CD4-positive, alpha-beta T cell treated with Interleukin-6 for 4 hours (primary cell): ENCODE measurements around the gene JCAD.
"Not testable (repeated sequence)": the region's sequence is repeated elsewhere in the genome, so short reads cannot be mapped to it uniquely, and the experiment has no call there.

ENCODE experiments used
- DNase-seq: peaks from one replicate; pipeline ENCODE4 v3.0.0-alpha.2; 2020; ENCODE audit warnings: mixed read lengths

Gene JCAD

GRCh38 chr10:30059209-30060107 lies at the start of gene JCAD:
JCAD (minus strand) TSS chr10:30059586; CDS start chr10:30047812, 11,774 bp downstream.
- DNase-seq = peak; percentile 65

- DNase-seq = no peak
Observed at GRCh38 chr10:30106987-30107386, 47.6 kb upstream of the JCAD start.

- no peak for DNase-seq
Observed at GRCh38 chr10:30103595-30104320, 44.4 kb upstream of the JCAD start.

GRCh38 chr10:30099706-30100105 lies 40.3 kb upstream of the JCAD start:
- DNase-seq = not testable (repeated sequence)

GRCh38 chr10:30099101-30099500 lies 39.7 kb upstream of the JCAD start:
- no peak for DNase-seq

- no peak for DNase-seq
Observed at GRCh38 chr10:30098629-30099028, 39.2 kb upstream of the JCAD start.

- DNase-seq = no peak
Observed at GRCh38 chr10:30096564-30096963, 37.2 kb upstream of the JCAD start.

- DNase-seq = no peak
Observed at GRCh38 chr10:30095631-30096422, 36.4 kb upstream of the JCAD start.

GRCh38 chr10:30094601-30095000 lies 35.2 kb upstream of the JCAD start:
- no peak for DNase-seq

GRCh38 chr10:30093303-30093950 lies 34.0 kb upstream of the JCAD start:
- no peak for DNase-seq

GRCh38 chr10:30092151-30092790 lies 32.9 kb upstream of the JCAD start:
- DNase-seq = no peak

- no peak for DNase-seq
Observed at GRCh38 chr10:30091136-30091535, 31.8 kb upstream of the JCAD start.

GRCh38 chr10:30088178-30088577 lies 28.8 kb upstream of the JCAD start:
- no peak for DNase-seq

GRCh38 chr10:30083934-30084333 lies 24.5 kb upstream of the JCAD start:
- DNase-seq = no peak

GRCh38 chr10:30081182-30081581 lies 21.8 kb upstream of the JCAD start:
- no peak for DNase-seq

GRCh38 chr10:30080161-30080560 lies 20.8 kb upstream of the JCAD start:
- no peak for DNase-seq

- no peak for DNase-seq
Observed at GRCh38 chr10:30079408-30079807, 20.0 kb upstream of the JCAD start.

- DNase-seq = no peak
Observed at GRCh38 chr10:30075481-30075880, 16.1 kb upstream of the JCAD start.

- DNase-seq = no peak
Observed at GRCh38 chr10:30074933-30075332, 15.5 kb upstream of the JCAD start.

GRCh38 chr10:30074090-30074489 lies 14.7 kb upstream of the JCAD start:
- DNase-seq = no peak

- no peak for DNase-seq
Observed at GRCh38 chr10:30073767-30074060, 14.3 kb upstream of the JCAD start.

- DNase-seq = no peak
Observed at GRCh38 chr10:30073045-30073766, 13.8 kb upstream of the JCAD start.
